ENCODE measurements around the gene IPCEF1.
"Not testable (repeated sequence)": the region's sequence is repeated elsewhere in the genome, so short reads cannot be mapped to it uniquely, and the experiment has no call there.

Gene IPCEF1

GRCh38 chr6:154370545-154370944, 13.9 kb upstream of the IPCEF1 start:
- no peak for DNase-seq

GRCh38 chr6:154367839-154368695, 11.5 kb upstream of the IPCEF1 start:
- DNase-seq = no peak

GRCh38 chr6:154367336-154367735, 10.7 kb upstream of the IPCEF1 start:
- DNase-seq = no peak

- no peak for DNase-seq
Observed at GRCh38 chr6:154363821-154364220, 7.2 kb upstream of the IPCEF1 start.

GRCh38 chr6:154361476-154361875, 4.9 kb upstream of the IPCEF1 start:
- DNase-seq = no peak

- no peak for DNase-seq
Observed at GRCh38 chr6:154360476-154360875, 3.9 kb upstream of the IPCEF1 start.

- DNase-seq = no peak
Observed at GRCh38 chr6:154359679-154360078, 3.1 kb upstream of the IPCEF1 start.

GRCh38 chr6:154359161-154359574, 2.6 kb upstream of the IPCEF1 start:
- no peak for DNase-seq

- no peak for DNase-seq
Observed at GRCh38 chr6:154358019-154358545, 1.5 kb upstream of the IPCEF1 start.

- no peak for DNase-seq
Observed at GRCh38 chr6:154356113-154356512, 490 bp downstream of the IPCEF1 start.

- no peak for DNase-seq
Observed at GRCh38 chr6:154354265-154354777, 2.3 kb downstream of the IPCEF1 start.

- DNase-seq = no peak
Observed at GRCh38 chr6:154353626-154354025, 3.0 kb downstream of the IPCEF1 start.

GRCh38 chr6:154352898-154353585, 3.6 kb downstream of the IPCEF1 start:
- DNase-seq = no peak

- DNase-seq = no peak
Observed at GRCh38 chr6:154350293-154350692, 6.3 kb downstream of the IPCEF1 start.

GRCh38 chr6:154347981-154348380, 8.6 kb downstream of the IPCEF1 start:
- no peak for DNase-seq

- DNase-seq = no peak
Observed at GRCh38 chr6:154345811-154346210, 10.8 kb downstream of the IPCEF1 start.

GRCh38 chr6:154343473-154344308, 12.9 kb downstream of the IPCEF1 start:
- DNase-seq = no peak

GRCh38 chr6:154341871-154342270, 14.7 kb downstream of the IPCEF1 start:
- DNase-seq = no peak

GRCh38 chr6:154341336-154341735, 15.3 kb downstream of the IPCEF1 start:
- no peak for DNase-seq

GRCh38 chr6:154337406-154338005, 19.1 kb downstream of the IPCEF1 start:
- DNase-seq = no peak

GRCh38 chr6:154334147-154334546, 22.5 kb downstream of the IPCEF1 start:
- DNase-seq = not testable (repeated sequence)

GRCh38 chr6:154331750-154332149, 24.9 kb downstream of the IPCEF1 start:
- DNase-seq = no peak

All from activated gamma-delta T cell treated with Interleukin-2 at 50 U/mL for 16 hours (primary cell).